HS-5 (cell line): ENCODE data around the gene NRF1.

Experiments used
- DNase-seq: peaks from one replicate; pipeline ENCODE4 v3.0.0-alpha.2; 2012; ENCODE audit warnings: low read depth

Gene NRF1

DNA sequence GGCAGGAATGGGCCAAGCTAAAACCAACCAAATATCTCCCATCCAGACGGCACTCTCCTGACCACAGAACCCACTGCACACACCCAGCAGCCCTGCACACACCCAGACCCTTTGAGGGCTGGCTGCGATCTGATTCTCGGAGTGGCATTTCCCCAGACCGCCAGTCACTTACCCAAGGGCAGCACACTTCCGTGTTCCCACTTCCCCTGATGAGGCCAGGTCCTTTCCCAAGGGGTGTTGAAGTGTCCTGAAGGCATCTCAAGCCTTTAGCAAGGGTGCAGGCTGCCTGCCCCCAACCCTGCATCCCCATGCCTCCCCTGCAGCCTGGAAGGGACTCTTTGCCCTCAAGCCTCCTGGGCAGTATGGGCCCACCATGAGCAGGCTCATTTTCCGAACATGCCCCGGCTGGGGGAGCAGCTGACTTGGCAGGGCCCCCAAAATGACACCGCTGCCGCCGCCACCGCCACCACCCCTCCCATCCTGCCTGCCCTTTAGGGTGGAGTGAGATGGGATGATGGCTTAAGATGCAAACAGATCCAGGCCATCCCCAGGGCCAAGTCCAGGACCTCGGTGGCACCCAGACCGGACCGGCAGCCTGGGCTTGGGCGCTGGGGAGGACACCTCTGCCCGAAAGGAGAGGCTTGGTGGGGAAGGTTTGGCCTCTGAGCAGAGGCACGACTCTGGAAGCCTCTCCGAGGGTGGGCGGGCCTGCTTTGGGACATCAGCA lies 159.8 kb downstream of the NRF1 start:
- DNase-seq, result no peak

DNA sequence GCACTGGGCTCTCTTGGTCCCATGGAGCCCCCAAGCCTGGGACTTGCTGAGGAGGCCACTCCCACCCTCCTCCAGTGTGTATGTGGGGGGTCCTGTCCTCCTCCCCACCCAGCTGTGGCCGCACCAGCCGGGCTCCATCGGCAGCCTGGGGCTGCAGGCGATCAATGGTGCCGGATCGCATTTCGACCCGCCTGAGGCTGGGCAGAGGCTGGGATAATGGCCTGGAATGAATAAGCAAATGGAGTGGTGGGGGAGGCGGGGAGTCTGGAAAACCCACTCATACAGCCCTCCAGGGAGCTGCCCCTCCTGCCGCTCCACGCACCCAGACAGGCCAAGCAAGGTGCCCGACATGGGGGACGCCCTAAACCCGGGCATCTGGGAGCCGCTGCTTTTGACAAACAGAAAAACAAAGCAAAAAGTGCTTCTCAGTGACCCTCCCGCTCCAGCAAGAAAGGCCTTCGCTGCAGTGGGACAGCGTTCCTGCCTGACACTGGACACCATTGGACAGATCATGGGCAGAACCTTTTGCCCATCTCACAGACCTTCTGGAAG lies 160.5 kb downstream of the NRF1 start:
- no peak for DNase-seq

DNA sequence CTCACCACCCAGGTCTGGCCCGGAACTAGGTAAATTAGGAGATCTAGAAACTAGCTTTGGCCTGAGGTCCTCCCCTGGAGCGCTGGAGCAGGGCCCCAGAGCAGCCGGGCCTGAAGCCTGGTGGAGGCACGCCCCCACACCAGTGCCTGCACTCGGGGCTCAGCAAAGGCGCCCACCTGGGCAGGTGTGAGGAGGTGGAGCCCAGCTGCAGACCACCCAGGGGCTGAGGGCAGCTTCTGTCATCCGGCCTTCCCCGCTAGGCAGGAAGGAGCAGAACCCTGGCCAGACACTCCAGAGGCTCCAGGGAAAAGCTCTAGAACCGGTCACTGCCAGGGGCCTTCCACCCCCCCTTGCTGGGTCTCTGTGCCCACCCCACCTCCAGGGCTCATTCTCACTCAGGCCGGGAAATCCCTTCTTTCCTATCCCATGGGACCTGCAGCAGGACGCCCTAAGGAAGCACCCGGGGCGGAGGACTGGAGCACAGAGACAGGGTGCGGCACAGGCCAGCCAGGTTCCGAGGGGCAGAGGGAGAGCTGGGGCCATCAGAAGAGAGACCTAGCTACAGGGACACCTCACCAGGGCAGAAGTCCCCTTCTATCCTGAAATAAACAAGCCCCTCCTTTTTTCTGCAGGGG lies 161.2 kb downstream of the NRF1 start:
- no peak for DNase-seq

DNA sequence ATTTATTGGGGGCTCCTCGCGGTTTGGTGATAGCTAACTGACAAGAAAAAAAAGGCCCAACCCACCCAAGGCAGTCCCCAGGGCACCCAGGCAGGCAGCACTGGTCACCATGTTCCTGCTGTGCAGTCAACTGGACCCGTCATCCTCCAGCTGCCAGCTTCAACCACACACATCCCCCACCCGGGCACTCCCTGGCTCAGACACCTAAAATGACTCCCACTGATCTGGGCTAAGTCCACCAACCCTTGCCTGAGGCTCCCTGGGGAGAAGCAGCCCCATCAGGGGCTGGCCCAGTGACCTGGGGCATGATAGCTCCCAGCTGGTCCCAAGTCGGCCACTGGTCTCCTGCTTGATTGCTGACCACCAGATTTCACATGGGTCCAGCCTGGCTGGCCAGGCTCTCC lies 161.8 kb downstream of the NRF1 start:
- no peak for DNase-seq

DNA sequence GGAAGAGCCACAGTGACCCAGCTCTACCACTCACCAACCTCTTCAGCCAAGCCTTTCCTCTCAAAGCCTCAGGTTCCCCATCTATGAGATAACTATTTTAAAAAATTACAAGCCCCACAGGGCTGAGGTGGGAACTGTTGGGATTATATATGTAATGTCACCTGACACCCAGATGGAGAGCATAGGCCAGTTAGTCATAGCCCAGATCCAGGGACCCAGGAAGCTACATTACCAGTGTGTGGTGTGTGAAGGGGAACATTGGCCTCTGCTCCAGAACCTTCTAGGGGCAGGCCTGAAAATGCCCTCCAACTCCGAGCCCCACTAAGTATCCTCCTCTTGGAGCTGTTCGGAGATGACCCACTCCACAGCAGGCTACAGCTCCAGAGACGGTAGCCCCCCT lies 162.4 kb downstream of the NRF1 start:
- no peak for DNase-seq

DNA sequence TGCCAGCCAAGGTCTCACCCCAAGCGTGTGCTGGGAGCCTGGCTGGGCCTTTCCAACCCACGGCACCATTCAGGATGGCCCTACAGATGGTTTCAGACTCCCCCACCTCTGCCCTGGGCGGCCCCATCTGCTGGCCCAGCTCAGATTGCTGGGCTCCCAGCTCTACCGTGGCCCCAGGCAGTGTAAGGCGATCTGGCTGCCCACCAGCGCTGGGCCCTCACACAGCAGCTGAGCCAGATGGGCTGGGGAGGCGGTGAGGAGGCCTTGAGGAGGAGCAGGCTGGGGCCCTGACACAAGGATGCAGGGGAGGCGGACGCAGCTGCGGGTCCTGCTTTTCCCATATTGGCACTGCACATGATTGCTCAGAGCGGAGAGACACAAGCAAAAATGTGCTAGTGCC lies 162.8 kb downstream of the NRF1 start:
- no peak for DNase-seq

DNA sequence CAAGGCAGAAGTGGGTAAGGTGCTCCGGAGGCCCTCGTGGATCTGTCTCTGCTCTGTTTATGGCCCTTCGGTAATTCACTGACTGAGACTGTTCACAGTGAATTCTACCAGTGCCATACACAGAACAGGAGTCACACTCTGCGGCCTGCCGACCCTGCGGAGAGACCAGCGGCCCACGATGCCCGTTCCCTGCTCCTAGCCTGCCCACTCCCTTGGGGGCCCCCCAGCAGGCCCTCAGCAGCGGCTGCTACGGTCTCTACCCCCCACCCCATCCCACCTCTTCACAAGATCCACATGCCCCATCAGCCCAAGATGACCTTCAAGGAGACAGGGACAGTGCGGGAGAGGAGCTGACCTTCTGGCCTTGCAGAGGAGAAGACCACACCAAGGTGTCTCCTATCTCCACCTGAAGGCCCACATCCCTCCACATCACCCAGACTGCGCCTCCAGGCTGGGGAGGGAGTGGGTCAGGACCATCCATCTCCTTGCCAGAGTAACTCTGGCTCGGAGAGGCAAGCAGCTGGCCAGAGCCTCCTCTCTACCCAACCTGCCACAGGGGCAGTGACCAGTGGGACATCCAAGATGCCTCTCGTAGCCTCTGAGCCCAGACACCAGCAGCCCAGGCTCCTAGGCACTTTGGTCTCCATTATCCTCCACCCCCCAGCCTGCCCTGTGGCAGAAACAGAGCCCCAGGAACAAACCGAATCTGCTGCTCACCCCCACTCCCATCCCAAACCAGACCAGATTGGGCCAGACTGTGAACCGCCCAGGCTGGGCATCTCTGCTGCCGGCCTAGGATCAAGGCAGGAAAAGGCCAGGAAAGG lies 163.6 kb downstream of the NRF1 start:
- DNase-seq, result no peak

DNA sequence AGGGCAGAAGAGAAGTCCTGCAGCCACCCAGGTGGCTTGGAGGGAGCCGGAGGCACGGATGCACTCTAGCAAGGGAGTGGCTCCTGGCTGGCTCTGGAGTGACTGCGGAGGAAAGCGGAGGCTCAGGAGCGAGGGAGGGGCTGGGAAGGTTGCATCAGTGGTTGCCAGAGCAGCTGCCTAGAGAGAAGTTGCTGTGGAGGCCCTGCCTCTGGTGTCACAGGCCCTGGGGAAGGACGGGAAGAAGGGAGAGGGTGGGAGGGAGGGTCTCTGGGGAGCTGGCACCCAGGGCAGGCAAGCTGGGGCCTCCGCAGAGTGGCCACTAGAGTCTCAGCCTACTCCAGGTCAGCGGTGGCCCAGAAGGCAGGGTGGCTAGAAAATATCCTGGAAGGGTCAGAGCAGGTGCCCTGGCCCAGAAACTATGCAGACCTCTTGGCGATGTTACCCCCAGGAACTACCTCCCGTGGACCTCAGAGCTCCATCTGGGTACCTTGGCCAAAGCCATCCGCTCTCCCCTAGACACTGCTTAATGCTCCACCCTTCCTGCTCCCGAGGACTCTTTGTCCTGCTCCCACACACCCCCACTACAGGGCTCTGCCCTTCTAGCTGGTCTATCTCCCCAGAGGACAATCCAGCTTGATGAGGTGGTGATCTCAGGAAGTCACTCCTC lies 164.3 kb downstream of the NRF1 start:
- DNase-seq, result no peak

DNA sequence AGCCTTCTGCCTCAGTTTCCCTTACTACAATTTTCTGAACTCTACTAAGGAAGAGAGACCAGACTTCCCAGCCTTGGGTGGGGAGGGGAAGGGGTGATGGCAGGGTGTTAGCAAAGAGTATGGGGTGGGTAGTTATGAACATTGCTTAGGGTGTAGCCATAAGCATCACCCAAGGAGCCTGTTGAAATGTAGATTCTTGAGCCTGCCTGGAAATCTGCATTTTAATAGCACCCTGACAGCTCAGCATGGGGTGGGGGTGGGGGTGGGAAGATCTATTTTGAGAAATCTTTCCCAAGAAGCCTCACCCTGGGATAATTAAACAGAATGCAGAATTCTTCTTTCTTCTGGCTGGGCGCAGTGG lies 164.8 kb downstream of the NRF1 start:
- DNase-seq, result no peak

DNA sequence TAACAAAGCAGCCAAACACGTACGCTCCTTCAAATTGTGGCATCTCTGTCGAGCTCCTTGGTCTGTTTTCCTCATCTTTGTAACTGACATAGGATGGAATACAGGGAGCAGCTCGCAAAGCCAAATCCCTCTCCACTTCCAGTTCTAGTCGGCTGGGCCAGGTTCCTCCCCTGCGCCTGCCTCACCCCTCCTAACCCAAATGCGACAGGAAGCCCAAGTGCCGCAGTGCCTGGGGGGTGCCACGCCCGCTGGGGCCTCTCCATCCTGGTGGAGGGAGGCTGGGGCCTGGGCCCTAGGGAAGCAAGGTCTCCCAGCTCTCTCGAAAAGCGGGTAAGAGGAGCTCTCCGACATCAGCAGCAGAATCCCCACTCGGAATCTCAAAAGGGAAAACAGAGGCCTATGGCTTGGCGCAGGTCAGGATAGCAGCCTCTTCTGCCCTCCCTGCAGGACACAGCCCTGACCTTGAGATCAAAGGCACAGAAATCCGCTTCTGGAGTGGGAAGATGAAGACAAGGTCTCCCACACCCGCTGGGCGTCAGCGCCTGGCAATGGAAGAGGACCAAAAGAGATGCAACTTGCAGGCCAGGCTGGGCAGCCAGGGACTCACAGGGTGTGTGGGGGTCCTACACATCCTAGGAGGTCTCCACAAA lies 165.8 kb downstream of the NRF1 start:
- no peak for DNase-seq

DNA sequence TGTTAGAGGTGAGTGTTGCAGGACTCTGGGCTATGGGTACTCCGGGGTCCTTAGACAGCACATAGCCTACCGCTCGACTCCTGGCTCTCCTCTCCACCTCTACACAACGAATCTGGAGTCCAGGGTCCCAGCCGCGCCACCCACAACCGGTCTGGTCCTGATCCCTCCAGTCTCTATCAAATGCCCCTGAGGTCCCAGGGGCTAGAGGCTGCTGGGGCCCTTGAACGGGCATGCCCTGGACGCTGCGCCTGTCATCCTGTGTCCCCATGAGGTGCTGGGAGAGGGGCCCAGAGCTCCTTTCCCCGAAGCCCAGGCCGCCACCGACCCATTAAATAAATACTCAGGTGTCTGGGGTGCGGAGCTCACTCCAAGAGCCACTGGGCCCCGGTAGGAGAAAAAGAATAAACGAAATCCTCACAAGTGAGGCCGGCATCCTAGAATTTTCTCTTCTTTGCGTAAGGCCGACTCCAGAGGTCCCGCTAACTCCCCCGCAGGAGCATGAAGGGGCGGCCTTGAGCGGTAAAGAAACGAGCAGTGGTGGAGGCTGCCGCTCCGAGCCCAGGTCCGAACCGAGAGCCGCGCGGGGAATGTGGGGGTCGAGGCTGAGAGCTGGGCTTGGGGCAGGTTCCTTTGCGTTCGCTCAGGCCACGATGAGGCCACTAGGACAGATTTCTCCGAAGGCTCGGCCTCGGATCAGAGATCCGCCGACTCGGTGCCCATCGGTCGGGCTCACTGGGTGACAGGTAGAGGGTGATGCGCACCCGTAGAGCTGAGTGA lies 166.7 kb downstream of the NRF1 start:
- DNase-seq, result no peak

DNA sequence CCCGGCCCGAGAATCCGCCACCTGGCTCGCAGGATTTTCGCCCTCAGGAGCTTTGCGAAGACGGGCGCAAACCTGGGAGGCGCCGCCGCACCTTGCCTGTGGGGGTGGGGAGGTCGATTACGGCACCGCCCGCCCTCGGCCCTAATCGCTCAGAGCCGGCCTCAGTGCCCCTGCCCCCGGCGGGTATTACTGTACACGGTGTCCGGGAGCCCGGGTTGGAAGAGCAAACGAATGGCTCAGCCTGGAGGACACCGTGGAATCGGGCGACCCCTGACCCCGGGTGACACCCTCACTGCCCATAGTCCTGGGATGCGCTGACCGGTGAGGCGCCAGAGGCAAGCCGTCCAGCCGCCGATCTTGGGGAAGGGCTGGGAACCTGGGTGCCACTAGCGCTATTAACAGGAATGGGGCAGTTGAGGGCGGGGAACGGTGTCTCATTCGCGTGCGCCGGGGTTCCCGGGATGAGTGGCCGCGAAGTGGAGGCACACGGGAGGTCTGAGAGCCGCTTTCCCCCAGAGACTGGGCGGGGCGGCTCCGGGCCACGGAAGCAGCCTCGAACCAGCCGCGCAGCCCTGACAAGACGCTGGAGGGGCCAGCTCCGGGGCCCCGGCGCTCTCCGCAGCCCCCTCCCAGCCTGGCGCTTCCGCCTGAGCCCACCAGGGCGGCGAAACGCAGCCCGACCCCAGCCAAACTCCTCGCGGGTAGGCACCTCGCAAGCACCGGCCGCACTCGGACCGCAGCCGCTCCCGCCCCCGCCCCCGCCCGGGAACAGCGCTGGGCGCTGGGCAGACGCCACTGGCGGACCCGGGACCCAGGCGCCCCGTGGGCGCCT lies 167.5 kb downstream of the NRF1 start:
- no peak for DNase-seq

DNA sequence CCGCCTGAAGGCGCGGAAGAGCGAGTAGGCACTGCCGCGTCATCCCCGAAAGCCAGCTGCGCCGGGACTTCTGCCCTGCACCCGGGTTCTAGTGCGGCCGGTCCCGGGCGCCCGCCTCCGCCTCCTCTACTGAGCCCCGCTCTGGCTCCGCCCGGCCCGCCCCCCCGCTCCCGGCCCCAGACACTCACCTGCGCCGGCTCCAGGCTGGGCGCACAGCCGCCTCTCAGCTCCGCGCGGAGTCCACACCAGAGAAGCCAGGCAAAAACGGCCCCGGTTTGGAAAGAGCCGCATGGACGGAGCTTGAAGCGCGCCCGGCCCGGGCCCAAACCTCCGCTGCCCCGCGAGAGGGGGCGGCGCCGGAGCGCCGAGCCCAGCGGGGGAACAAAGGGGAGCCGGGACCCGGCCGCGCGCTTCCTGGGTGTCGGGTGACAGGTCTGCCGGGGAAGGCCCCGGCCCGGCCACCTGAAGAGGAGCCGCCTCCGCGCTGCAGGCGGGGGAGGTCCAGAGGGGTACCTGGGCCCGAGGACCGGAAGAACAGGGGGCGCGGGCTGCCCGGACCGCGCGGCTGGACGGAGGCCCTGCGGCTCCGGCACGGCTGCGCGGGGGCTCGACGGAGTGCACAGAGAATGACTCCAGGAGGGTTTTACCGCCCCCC lies 168.2 kb downstream of the NRF1 start:
- no peak for DNase-seq

DNA sequence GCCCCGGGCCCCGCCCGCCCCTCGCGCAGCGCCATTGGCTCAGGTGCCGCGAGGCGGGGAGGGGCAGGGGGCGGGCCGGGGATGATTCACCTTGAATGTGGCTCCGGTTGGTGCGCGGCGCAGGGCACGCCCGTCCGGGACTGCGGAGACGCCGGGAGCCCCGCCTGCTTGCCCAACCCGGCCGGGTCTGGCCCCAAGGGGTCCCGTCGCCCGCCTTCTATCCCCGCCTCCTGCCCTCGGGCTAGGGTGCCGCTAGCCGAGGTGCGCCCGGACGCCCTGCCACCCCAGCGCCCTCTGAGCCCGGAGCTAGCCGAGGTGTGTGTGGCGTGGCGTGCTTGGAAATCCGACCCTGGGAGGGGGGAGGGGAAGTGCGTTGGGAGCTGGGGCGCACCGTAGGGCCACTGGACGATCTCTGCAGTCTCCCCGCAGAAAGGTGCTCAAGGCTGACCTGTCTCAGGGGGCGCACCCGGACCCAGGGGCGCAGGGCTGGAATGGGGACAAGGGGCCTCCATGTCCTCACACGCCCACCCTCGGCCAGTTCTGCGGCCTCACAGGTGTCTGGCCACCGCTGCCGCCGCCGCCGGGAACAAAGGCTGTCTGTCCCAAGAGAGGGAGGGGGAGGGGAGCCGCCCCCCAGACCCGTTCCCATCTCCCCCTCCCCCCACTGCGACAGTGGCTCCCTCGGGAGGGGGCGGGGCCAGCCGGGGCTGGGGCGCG lies 168.9 kb downstream of the NRF1 start:
- DNase-seq, result peak; percentile 23

DNA sequence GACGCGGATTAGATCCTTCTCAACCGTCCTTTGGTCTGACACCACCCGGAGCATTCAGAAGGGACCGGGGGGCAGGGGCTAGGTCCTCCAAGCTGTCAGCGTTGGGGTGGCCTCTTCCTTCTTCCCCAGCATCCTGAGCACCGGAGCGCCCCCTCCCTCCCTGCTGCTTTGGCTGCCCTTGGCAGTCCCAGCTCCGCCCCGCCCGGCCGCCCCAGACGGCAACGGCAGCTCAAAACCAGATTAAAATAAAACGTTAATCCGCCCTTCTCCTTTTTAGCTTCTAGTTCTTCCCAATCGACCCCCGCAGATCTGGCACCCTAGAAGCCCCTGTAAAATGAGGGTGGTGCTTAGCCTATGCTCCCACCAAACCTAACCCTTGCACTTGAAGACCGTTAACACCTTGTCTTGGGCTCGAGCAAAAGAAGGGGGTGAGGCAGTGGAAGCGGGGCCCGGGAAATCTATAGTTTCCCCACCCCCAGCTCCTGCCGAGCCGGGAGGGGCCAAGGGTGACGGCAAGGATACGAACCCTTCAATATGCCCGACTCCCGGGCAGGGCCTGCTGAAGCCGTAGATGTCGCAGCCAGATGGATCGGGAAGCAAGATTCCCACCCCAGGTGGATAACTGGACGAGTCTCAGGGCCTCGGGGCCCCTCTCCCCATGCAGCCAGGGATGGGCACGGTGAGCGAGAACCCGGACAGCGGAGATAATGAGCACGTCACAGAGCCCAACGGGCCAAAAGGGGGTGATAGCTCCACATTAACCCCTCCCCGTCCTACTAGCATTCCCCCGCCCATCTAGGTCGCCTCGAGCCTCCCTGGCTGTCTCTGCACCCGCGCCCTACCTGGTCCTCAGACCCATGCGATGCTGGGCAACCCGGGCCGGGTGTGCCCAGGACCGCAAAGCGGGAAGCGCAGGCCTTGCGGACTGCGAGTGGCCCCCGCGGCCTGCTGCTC lies 169.7 kb downstream of the NRF1 start:
- no peak for DNase-seq

DNA sequence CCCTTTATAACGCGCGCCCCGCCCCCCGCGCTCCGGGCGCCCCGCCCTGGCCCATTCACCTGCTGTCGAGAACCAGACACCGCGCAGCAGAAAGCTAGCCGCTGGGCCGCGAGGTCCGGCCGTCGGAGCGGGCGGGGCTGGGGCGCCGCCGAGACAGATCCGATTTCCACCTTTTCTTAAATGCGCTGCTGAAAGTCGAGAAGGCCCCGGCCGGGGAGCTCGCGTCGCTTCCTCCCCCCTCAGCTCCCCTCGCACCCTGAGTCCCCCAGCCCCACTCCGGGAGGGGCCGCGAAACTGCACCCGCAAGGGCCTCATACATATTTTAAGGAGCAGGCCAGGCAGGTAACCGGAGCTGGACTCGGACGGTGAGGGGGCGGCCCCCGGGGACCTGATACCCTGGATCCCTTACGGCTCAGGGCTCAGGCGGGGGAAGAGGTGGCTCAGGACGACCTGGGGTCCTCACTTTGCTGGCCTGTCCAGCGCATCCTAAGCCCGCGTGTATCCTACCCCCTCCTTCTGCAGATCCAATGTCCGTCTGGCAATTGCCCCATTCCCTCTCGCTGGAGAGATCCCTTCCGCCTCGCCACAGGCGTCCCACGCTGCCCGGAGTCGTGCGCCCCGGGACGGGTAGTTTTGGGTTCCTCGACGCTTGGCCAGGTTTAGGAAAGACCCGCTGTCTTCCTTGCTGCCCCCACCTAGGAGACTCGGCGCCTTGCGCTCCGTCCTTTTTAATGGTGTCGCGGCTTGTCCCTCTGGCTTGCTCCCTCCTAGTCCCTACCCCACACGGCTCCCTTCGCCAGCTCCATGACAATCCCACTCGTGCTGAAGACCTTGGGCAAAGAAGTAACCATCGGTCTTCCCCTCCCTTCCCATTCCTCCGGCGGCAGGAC lies 170.7 kb downstream of the NRF1 start:
- no peak for DNase-seq
